EH (cell line): ENCODE results near the gene ATP13A2.

Source experiments
- DNase-seq: peaks from one replicate; pipeline ENCODE4 v3.0.0-alpha.2; 2015; ENCODE audit warnings: low read depth

Gene ATP13A2

DNA sequence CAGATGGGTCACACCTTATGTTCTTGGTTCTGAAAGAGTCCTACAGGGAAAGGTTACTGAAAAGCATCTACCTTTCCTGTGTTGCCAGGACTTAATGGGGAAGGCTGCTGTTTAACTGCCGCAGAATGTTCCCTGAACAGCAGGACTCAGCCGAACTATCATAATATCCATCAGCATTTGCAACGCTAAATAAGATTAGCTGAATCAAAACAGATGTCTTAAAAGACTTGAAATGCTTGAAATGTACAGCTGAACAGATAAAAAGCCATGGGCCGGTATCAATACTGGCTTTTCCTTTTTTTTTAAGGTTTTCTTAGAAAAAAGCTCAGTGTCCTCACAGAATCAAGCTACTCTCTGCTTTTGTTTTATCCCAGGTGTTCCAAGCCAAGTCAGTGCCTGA is 19.7 kb upstream of the ATP13A2 start:
- no peak for DNase-seq

GRCh38 chr1:17030206-17030605 is 18.5 kb upstream of the ATP13A2 start:
- no peak for DNase-seq

DNA sequence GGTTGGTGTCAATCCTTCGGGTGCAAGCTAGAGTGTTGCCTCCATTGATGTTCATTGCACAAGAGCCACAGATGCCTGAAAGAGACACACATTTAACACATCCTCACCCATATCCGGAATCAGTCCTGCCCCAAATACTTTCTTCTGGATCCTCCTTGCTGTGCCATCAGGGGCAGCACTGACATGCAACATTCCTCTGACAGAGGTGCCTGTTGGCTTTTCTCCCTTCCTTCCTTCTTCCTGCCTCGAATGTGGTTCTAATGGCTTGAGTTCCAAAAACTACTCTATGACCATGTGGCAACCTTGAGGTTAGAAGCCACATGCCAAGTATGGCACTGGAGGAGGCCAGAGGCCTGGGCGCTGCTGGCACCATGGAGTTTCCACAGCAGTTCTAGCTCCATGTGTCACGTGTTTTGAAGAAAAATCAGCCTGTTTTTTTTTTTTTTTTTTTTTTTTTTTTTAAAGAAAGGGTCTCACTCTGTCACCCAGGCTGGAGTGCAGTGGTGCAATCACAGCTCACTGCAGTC is 17.0 kb upstream of the ATP13A2 start:
- no peak for DNase-seq

- DNase-seq: no peak
These were observed 16.2 kb upstream of the ATP13A2 start for GRCh38 chr1:17027900-17028299.

DNA sequence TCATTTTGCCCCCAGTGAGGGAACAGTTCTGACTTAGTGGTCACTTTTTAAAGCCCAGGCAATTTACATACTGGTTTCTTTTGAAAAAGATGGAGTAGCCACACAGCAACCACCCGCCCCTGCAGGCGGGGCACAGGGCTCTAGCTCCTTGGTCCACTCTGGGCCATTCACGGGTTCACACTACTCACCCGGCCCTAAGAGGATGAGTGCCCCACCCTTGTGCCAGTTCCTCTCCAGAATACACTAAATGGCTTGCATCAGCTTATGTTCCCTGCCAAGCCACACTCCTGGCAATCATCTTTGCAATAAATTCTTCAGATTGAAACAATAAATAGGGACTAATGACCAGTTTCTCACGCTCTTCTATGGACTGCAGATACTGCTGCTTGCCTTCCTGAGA is 15.7 kb upstream of the ATP13A2 start:
- peak; percentile 53 for DNase-seq

DNA sequence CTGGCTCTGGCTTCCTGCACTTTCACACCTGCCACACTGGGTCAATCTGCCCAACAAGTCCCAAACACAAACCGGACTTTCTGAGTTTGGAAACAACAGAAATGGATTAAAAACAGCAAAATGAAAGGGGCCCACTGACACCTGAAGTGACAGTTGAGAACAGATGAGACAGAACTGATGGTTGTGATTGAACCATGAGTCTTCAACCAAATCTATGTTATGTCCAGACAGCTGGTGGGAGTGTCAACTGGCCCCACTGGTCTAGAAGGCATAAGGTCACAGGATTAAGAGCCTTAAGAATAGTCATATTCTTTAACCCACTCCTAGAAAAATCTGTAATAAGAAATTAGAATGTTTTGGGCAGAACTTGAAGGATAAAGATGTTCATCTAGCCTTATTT is 13.0 kb upstream of the ATP13A2 start:
- no peak for DNase-seq

DNA sequence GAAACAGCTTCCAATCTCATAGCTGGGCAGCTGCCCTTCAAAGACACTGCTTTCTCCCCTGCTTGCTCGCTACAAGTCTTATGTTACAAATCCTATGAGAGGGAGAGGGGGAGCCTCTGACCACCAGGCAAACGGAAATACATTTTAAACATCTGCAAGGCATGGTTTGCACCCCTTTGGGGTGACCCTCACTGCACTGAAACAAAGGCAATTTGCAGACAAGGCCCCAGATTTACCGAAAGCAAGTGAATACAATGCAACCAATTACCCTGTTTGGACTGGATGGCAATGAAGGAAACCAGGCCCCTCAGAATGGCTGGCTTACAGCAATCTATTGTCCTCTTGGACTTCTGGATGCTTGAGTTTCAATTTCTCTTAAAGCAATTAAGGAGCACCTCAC is 11.8 kb upstream of the ATP13A2 start:
- no peak for DNase-seq

- DNase-seq: no peak
These were observed 11.4 kb upstream of the ATP13A2 start for GRCh38 chr1:17023102-17023501.

GRCh38 chr1:17021896-17022295 is 10.2 kb upstream of the ATP13A2 start:
- DNase-seq: no peak

DNA sequence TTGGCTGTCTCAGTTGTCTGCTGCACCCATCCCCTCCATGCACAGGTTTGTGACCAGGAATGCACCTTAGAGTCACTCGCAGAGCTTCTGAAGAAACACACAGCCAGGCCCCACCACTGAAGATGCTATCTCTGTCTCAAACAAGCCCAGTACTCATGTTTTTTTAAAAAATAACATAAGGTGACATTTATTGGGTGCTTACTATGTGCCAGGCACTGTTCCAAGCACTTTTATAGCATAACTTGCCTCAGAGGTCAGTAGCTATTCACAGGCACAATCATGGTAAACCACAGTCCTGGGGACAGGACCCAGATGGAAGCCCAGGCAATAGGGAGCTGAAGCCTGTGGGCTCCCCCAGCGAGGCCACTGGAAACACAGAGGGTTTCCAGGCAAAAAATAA is 8.8 kb upstream of the ATP13A2 start:
- peak; percentile 74 for DNase-seq

DNA sequence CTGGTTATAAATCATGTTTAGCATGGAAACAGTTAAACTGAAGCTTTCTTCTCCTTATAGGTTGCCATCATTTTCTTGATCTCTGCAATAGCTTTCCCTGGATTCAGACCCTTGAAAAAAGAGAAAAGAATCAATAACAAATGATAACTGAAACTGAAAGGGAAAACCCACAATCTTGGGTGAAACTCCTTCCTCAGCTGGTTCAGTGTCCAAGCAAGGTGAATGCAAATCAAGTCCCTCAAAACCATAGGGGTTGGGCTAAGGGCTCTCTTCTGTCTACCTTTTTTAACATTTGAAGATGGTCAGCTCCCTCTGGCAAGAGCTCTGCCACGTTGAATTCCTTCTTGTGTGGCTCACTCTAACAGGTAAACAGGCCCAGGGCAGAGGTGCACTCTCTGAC is 7.1 kb upstream of the ATP13A2 start:
- no peak for DNase-seq

GRCh38 chr1:17017435-17017834 is 5.7 kb upstream of the ATP13A2 start:
- DNase-seq: no peak

DNA sequence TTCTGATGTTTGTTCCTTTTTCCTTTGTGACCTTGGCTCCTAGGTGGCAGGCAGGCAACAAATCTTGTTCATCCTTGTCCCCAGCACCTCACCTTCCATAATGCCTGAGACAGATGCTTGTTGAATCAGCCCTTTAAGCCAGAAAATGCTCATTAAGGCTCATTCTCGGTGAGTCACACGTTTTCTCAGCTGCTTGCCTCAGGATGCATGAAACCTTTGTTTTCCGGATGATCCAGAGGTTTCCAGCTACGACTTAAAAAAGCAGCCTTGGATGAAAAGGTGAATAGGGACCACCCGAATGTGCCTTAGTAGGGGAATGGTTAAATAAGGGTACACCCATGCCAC is 4.6 kb upstream of the ATP13A2 start:
- DNase-seq: peak; percentile 76

DNA sequence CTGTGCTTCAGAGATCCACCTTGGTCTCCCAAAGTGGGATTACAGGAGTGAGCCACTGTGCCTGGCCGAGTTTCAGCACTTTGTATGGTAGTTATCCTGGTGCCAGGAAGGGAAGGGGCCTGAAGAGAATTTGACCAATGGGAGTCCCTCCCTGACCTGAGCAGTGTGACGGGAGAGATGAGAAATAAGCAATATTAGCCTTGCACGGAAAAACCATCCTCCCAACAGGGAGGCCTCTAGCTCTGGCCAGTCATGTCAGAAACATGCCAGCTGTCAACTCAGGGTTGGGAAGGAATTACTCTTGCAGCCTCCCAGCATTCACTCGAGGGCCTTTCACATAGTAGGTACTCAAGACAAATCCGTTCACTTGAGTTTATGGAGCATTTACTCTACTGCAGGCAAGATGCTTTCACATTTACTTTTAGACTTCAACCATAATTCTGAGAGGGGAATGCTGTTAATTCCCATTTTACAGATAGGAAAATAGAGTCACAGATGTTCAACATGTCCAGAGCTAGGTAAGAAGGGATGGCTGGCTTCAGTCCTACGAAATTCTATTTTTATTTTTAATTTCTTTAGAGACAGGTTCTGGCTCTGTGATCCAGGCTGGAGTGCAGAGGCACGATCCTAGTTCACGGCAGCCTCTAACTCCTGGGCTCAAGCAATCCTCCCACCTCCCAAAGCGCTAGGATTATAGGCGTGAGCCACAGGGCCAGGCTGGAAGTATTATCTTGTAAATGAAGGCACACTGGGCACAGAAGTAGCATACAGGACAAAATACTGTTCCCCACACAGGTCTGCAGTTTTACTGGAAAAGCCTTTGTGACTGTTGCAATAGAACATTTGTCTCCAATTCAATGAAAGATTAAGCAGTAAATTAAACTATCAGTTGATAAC is 3.2 kb upstream of the ATP13A2 start:
- no peak for DNase-seq

GRCh38 chr1:17013491-17014320 is 2.0 kb upstream of the ATP13A2 start:
- no peak for DNase-seq

DNA sequence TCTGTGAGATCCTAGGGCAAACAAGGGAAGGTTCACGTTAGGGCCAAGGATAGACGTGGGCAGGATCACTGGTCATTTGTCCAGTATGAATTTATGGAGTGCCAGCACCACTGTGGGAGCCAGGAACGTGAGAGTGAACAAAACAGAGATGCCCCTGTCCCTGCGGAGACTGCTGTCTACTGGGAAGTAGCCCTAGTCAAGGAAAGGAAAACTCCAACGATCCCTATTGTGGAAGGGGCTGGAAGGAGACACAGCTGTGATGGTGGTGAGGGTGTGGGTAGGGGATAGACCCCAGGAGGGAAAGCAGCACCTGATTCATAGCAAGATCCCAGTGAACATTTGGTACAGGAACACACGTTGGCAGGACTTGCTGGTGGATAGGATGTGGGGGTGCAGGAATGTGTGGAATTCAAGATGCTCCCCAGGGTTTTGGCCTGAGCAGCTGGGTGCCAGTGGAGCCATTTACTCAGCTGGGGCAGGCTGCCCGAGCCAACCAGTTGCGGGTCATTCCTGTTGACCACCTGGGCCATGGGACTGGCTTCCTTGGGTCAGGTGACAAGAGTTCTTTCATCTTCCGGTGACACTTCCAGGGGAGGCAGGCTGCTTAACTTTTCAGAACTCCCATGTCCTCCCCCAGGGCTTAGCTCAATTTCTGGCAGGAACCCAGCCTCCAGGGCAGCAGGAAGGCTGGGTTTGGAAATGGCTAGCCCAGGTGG is 1.2 kb upstream of the ATP13A2 start:
- DNase-seq: peak; percentile 62

GRCh38 chr1:17011092-17011438 is 663 bp downstream of the ATP13A2 start:
- DNase-seq: no peak

DNA sequence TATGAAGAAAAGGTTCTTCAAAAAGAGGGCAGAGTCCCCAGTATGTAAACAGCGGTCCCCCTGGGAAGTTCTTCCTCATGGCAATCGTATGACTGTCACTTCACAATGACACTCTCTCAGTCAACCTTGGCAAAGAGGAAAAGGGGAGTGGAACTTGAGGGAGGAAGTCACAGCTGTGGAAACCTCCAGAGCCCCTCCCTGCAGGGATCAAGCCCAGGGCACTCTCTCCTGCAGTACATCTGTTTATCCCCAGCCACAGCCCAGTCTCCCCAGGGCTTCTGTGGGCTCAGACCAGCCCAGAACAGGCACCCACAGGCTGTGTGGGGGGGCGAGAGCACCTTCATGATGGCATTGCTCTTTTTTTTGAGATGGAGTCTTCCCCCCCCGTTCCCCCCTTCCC is 2.0 kb downstream of the ATP13A2 start:
- no peak for DNase-seq

DNA sequence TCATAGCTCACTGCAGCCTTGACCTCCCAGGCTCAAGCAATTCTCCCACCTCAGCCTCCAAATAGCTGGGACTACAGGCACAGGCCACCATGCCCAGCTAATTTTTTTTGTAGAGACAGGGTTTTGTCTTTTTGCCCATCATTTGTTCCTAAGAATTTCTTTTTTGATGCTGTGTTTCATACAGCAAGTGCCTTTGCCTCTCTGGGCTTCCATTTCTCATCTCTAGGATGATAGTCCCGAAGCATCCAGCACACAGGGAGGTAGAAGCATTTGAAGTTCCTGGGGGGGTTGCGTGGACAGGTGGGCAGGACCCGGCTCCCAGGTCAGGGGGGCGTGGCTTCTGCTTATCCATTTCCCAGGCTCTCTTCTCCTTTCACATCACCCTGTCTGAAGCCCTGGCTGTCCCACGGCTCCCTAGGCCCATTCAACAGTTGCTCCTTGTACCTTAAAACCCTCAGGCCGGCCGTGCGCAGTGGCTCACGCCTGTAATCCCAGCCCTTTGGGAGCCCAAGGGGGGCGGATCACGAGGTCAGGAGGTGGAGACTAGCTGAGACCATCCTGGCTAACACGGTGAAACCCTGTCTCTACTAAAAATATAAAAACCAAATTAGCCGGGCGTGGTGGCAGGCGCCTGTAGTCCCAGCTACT is 3.4 kb downstream of the ATP13A2 start:
- DNase-seq: no peak

DNA sequence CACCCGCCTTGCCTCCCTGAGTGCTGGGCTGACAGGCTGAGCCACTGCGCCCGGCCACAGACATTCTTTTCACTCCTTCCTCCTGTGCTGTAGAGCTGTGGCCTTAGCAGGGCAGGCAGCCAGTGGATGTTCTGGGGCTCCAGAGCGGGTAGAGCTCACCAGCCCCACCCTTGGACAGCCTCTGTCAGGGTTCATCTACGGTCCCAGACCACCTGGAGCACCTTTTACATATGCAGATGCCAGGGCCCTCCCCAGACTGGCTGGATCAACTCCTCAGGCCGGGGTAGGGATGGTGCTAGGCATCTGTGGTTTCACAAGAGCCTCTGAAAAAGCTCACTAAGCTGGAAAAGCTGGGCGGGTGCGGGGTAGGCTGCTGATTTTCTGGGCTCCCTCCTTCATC is 4.6 kb downstream of the ATP13A2 start:
- no peak for DNase-seq

- DNase-seq: no peak
These were observed 6.4 kb downstream of the ATP13A2 start for GRCh38 chr1:17005365-17005740.
